Activated T-cell treated with anti-CD3 and anti-CD28 coated beads, Interleukin-2, amount 50 U/mL, for 4 hours (primary cell): ENCODE results near the gene NUCB1. TPM values are rescaled to one million over a fixed set of nuclear protein-coding genes. Genes with fewer than 3 reads are reported as not detected.
"Not testable (repeated sequence)": the region's sequence is repeated elsewhere in the genome, so short reads cannot be mapped to it uniquely, and the experiment has no call there.

Source experiments
- ATAC-seq, 2 donors: fragments of 200-7000 bp; cut with Tn5 transposase; one replicate each; pipeline ENCODE4 v1.10.0; 2021
- DNase-seq: peaks from one replicate; pipeline ENCODE4 v3.0.0-alpha.2; 2020
- H3K27me3 Mint-ChIP-seq: one replicate; pipeline ENCODE4 v1.8.0; 2021; ENCODE audit warnings: low read depth, mixed read lengths
- H3K36me3 Mint-ChIP-seq: one replicate; pipeline ENCODE4 v1.8.0; 2022; ENCODE audit warnings: mixed read lengths; ENCODE audit not compliant: insufficient read depth
- H3K4me1 Mint-ChIP-seq: one replicate; pipeline ENCODE4 v1.8.0; 2021; ENCODE audit warnings: low read depth, mixed read lengths
- H3K4me3 Mint-ChIP-seq: one replicate; pipeline ENCODE4 v1.8.0; 2021; ENCODE audit warnings: mild to moderate bottlenecking, moderate library complexity, mixed read lengths
- H3K9me3 Mint-ChIP-seq: one replicate; pipeline ENCODE4 v1.8.0; 2021; ENCODE audit warnings: mixed read lengths
- total RNA-seq, 3 donors: library from RNA; stranded (reverse); gene quantifications; one replicate each; pipeline ENCODE4 v1.2.1, GENCODE V29; 2021

The NUCB1 gene
- total RNA-seq, 3 donors from 2014 or later, result 88.5 to 90.0 (median 89.3) TPM

GRCh38 chr19:48907671-48908070, 7.6 kb downstream of the NUCB1 start:
- no peaks in the 10 kb centered on the region for H3K27me3 Mint-ChIP-seq
- ATAC-seq (no peak), DNase-seq (no peak)
- peaks cover 21% of the 10 kb centered on the region for H3K36me3 Mint-ChIP-seq
- no peak overlapping the region for H3K4me3 Mint-ChIP-seq
- H3K4me1 Mint-ChIP-seq, result peaks cover under 1% of the 10 kb centered on the region
- H3K9me3 Mint-ChIP-seq, result no peaks in the 10 kb centered on the region

GRCh38 chr19:48909424-48910077, 9.4 kb downstream of the NUCB1 start:
- DNase-seq, ATAC-seq, H3K27me3 Mint-ChIP-seq, H3K9me3 Mint-ChIP-seq, H3K4me3 Mint-ChIP-seq, H3K4me1 Mint-ChIP-seq: not testable (repeated sequence)
- peaks cover 33% of the 10 kb centered on the region for H3K36me3 Mint-ChIP-seq

GRCh38 chr19:48910803-48911202, 10.7 kb downstream of the NUCB1 start:
- no peaks in the 10 kb centered on the region for H3K27me3 Mint-ChIP-seq
- H3K4me1 Mint-ChIP-seq, result no peaks in the 10 kb centered on the region
- DNase-seq (no peak), ATAC-seq (no peak)
- H3K36me3 Mint-ChIP-seq, result peaks cover 25% of the 10 kb centered on the region
- H3K9me3 Mint-ChIP-seq, result no peaks in the 10 kb centered on the region
- no peak overlapping the region for H3K4me3 Mint-ChIP-seq

- DNase-seq (no peak), ATAC-seq (peak; percentile 73 to 78)
- no peaks in the 10 kb centered on the region for H3K4me1 Mint-ChIP-seq
- H3K4me3 Mint-ChIP-seq, result no peak overlapping the region
- no peaks in the 10 kb centered on the region for H3K27me3 Mint-ChIP-seq
- no peaks in the 10 kb centered on the region for H3K9me3 Mint-ChIP-seq
- peaks cover 22% of the 10 kb centered on the region for H3K36me3 Mint-ChIP-seq
Observed at GRCh38 chr19:48913114-48913889, 13.2 kb downstream of the NUCB1 start.

GRCh38 chr19:48914181-48914580, 14.1 kb downstream of the NUCB1 start:
- Mint-ChIP-seq H3K9me3 (no peaks in the 10 kb centered on the region), H3K36me3 (peaks cover 26% of the 10 kb centered on the region), H3K27me3 (no peaks in the 10 kb centered on the region), H3K4me3 (no peak overlapping the region), H3K4me1 (no peaks in the 10 kb centered on the region)
- ATAC-seq, result no peak
- no peak for DNase-seq

GRCh38 chr19:48915757-48916156, 15.6 kb downstream of the NUCB1 start:
- no peaks in the 10 kb centered on the region for H3K4me1 Mint-ChIP-seq
- DNase-seq (no peak), ATAC-seq (no peak)
- H3K36me3 Mint-ChIP-seq, result peaks cover 26% of the 10 kb centered on the region
- H3K9me3 Mint-ChIP-seq, result no peaks in the 10 kb centered on the region
- no peak overlapping the region for H3K4me3 Mint-ChIP-seq
- no peaks in the 10 kb centered on the region for H3K27me3 Mint-ChIP-seq

GRCh38 chr19:48918071-48918470, 18.0 kb downstream of the NUCB1 start:
- H3K9me3 Mint-ChIP-seq, result no peaks in the 10 kb centered on the region
- no peak overlapping the region for H3K4me3 Mint-ChIP-seq
- ATAC-seq (no peak), DNase-seq (no peak)
- no peaks in the 10 kb centered on the region for H3K4me1 Mint-ChIP-seq
- peaks cover 20% of the 10 kb centered on the region for H3K36me3 Mint-ChIP-seq
- H3K27me3 Mint-ChIP-seq, result no peaks in the 10 kb centered on the region

- Mint-ChIP-seq H3K36me3 (peaks cover 20% of the 10 kb centered on the region), H3K27me3 (no peaks in the 10 kb centered on the region), H3K4me1 (no peaks in the 10 kb centered on the region), H3K4me3 (no peak overlapping the region), H3K9me3 (no peaks in the 10 kb centered on the region)
- DNase-seq (no peak), ATAC-seq (peak; percentile 70 to 75)
Observed at GRCh38 chr19:48918801-48919247, 18.7 kb downstream of the NUCB1 start.

GRCh38 chr19:48919271-48919670, 19.2 kb downstream of the NUCB1 start:
- H3K4me1 Mint-ChIP-seq, H3K4me3 Mint-ChIP-seq, H3K9me3 Mint-ChIP-seq, ATAC-seq, H3K27me3 Mint-ChIP-seq, DNase-seq: not testable (repeated sequence)
- H3K36me3 Mint-ChIP-seq, result peaks cover 17% of the 10 kb centered on the region

- Mint-ChIP-seq H3K36me3 (peaks cover 14% of the 10 kb centered on the region), H3K4me1 (no peaks in the 10 kb centered on the region), H3K4me3 (no peak overlapping the region), H3K27me3 (no peaks in the 10 kb centered on the region), H3K9me3 (no peaks in the 10 kb centered on the region)
- ATAC-seq (no peak), DNase-seq (no peak)
Observed at GRCh38 chr19:48920949-48921348, 20.8 kb downstream of the NUCB1 start.

- no peak for ATAC-seq
- no peak for DNase-seq
- no peaks in the 10 kb centered on the region for H3K9me3 Mint-ChIP-seq
- peaks cover 1% of the 10 kb centered on the region for H3K4me1 Mint-ChIP-seq
- H3K27me3 Mint-ChIP-seq, result no peaks in the 10 kb centered on the region
- H3K36me3 Mint-ChIP-seq, result peaks cover 14% of the 10 kb centered on the region
- no peak overlapping the region for H3K4me3 Mint-ChIP-seq
Observed at GRCh38 chr19:48921721-48922500, 21.8 kb downstream of the NUCB1 start.

GRCh38 chr19:48922548-48923490, 22.7 kb downstream of the NUCB1 start:
- DNase-seq (no peak), ATAC-seq (no peak)
- Mint-ChIP-seq H3K4me1 (peaks cover 2% of the 10 kb centered on the region), H3K4me3 (no peak overlapping the region), H3K9me3 (no peaks in the 10 kb centered on the region), H3K27me3 (no peaks in the 10 kb centered on the region), H3K36me3 (peaks cover 13% of the 10 kb centered on the region)

- Mint-ChIP-seq H3K9me3 (no peaks in the 10 kb centered on the region), H3K4me1 (peaks cover 2% of the 10 kb centered on the region), H3K36me3 (peaks cover 8% of the 10 kb centered on the region), H3K27me3 (no peaks in the 10 kb centered on the region), H3K4me3 (no peak overlapping the region)
- DNase-seq, result no peak
- ATAC-seq, result peak in 1 of 2 donors; percentile 35
Observed at GRCh38 chr19:48925240-48925843, 25.2 kb downstream of the NUCB1 start.
